HG03432 (cell line): ENCODE data around the gene CADPS.

ENCODE experiments used
- ATAC-seq: cut with Tn5 transposase; IDR thresholded peaks from one replicate; pipeline ENCODE4 v1.9.1; 2021; ENCODE audit warnings: mild to moderate bottlenecking, moderate library complexity; ENCODE audit not compliant: unreplicated experiment

The CADPS gene

GRCh38 chr3:62696011-62696410, 179.2 kb downstream of the CADPS start:
- ATAC-seq = no peak

- no peak for ATAC-seq
These were observed 186.4 kb downstream of the CADPS start for GRCh38 chr3:62688812-62689211.

- ATAC-seq = no peak
These were observed 187.2 kb downstream of the CADPS start for GRCh38 chr3:62688050-62688449.

DNA sequence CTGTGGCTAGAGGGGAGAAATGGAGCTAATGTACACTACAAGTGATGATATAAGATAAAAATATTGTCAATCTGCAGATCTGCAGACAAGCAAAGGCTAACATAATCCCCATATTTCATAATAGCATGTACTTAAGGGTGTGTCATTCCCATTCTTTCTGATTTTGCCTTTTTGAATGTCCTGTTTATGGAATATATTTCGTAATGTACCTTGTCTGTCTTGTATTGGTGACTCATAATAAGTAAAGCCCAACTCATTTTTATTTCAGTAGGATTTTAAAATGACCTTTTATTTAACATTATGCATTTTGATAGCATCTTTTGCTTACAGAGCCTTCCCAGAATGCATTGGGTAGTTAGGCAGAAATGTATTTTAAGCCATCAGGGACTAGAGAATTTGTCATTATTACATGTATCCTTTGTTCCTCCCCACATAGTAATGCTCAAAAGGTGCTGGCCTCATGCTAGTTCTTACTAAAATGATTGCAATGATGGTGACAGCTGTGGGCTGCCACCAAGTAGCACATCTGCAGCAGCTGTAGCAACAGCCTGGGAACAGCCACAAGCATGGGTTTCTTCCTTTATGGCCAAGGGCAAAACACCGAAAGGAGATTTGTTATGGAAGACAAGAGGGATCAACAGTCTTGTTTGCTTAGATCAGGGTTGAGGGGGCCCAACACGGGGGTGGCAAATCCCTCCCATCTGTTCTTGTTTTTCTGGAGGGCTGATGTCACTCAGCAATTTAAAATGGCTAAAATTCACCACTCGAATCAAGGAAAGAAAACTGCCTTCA, 188.5 kb downstream of the CADPS start:
- ATAC-seq = no peak

DNA sequence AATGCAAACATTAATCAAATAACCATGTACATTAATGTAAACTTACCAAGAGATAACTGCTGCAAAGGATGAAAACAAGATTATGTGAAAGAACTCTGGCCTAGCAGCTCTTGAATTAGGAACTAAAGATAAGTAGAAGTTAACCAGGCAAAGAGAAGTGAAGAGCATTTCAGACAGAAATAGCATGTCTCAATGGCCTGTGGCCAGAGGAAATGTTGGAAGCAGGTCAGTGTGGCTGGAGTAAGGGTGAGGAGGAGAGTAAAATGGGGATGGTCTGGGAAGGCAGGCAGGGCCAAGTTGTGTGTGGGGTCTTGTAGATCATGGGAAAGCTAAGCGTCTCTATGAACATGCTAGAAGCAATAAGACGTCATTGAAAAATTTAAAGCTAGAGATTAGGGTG, 192.4 kb downstream of the CADPS start:
- no peak for ATAC-seq

DNA sequence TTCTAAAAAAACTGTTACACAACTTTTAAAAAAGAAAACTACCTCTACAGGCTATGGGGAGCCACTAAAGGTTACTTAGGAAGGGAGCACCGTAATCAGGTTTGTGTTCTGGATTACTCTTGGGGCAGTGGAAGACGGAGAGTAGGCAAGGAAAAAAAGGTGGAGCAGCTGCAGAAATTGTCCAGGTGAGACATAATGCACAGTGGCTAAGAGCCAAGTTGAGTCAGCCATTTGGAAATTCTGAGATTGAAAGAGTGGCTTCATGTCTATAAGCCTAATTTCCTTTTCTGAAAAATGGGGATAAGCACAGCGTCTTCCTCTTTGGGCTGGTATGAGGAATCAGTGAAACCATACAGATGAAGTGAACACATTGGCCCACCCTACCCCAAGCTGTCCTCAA, 195.2 kb downstream of the CADPS start:
- ATAC-seq = no peak

DNA sequence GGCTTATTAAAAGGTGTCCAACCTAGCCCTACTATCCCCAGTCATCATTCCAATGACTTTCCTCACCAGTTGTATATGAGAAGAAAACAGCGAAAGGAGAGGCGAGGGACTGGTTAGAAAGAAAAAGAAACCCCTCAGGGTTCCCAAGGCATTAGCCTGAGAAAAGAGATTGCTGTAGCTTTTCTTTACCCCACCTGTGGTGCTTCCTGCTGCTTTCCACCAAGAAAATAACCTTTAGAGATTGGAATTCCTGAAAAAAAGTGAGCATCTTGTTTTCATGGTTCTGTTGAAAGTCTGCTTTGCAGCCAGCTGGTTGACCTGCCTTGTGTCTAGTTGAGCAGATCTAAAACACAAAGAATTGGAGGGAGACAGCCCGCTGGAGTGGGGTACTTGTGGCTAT, 196.4 kb downstream of the CADPS start:
- ATAC-seq = no peak

DNA sequence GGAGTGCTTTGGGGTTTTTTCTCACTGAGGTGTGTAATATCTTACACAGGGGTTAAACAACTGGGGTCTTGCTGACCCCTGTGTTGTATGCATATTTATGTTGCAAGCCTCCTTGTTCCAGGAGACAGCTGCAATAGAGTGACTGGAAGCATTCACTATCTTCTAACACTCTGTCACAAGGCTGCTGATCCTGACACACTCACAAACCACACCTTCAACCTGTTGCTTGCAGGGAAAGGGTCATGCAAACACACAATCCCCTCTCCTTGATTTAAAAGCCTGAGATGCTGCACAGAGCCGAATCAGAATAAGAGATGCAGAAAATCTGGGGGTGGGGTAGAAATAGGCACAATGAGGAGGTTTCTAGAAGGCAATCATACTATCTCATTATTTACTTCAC, 197.3 kb downstream of the CADPS start:
- ATAC-seq = no peak

DNA sequence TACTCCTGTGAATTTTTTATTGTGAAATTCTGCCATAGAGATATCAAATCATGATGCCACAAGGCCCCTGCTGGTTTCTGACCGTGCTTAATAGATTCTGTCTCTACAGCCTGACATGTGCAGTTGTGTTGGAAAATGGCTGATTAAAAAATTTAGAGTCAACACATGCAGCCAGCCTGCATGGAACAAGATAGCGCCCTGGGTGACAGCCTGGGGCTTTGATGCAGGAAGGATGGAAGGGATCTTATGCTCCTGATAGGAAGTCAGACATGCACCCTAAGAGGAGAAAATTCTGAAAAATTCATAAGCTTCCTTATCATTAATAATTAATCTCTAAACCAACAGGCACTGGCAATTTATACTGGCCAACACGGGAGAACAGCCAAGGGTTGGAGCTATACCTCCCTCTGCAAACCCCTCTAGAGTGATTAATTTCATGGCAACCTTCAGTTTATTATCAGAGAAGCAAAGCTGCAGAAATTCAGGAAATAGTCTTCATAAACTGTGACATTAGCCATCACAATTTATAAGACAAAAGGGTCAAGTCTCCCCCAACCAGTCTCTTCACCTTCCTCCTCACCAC, 198.4 kb downstream of the CADPS start:
- ATAC-seq = no peak

DNA sequence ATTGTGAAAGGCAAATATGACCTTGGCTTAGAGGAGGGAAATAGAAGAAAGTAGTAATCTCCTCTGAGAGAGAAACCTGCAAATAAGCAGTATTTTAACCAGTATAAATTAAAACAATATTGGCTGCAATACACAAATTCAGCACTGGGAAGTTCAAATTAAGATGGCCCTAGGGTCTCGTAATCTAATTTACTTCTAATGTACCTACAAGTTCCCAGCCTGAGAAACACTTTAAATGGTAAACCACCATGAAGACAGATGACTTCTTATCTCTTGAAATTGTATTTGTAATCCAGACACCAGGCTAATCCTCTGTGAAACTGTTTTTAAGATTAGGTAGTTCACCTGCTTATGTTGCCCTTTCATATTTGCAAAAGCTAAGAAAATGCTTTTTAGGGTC, 199.7 kb downstream of the CADPS start:
- ATAC-seq = no peak

DNA sequence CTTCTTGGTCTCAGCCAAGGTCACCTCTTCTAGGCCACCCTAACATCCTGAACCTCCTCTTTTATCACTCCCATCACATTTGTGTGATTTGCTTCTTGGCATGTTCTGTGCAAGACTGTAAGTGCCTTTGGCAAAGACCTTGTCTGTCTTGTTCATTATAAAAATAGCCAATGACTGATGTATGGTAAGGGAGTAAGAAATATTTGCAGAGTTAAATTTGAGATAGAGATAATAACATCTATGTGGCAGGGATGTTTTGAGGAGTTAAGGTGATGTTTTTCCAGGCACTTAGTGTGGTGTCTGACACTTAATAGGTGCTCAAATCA, 202.3 kb downstream of the CADPS start:
- no peak for ATAC-seq

DNA sequence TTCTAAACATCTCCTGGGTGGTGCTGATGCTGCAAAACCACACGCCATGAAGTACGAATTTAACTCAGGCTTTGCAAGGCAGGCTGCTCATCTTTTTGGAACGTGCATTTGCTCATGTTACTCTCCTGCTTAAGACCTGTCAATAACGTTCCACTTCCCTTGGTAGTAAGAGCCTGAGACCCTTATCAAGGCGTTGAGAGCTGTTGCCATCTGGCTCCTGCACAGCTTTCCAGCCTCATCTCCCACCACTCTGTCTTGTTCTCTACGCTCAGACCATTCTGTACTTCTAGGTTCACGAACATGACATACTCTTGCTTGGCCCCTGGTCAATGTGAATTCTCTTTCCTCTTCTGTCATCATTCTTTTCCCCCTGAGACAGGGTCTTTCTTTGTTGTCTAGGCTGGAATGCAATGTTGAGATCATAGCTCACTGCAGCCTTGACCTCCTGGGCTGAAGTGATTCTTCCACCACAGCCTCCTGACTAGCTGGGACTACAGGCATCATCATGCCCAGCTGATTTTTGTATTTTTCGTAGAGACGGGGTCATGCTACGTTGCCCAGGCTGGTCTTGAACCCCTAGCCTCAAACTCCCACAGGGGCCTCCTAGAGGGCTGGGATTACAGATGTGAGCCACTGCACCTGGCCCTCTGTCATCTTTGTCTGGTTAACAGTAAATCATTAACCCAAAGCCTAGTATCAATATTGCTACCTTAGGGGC, 202.8 kb downstream of the CADPS start:
- ATAC-seq = peak; percentile 79

DNA sequence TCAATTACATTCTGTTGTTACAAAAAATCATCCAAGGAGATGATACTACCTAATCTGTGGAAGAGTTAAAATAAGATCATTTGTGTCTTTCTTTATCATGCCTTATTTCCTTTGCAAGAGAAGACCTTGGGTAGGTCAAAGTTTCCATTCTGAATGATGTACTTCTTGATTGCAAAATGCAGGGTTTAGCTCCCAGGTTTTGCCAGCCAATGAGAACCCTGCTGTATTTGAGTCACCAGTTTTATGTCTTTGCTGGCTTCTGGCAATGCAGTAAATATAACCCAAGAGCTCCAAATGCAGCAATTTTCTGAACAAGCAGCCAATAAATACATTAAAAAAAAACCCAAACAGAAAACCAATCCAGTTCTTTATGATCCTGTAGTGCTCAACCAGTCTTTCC, 204.9 kb downstream of the CADPS start:
- no peak for ATAC-seq

GRCh38 chr3:62669161-62669560, 206.1 kb downstream of the CADPS start:
- no peak for ATAC-seq

DNA sequence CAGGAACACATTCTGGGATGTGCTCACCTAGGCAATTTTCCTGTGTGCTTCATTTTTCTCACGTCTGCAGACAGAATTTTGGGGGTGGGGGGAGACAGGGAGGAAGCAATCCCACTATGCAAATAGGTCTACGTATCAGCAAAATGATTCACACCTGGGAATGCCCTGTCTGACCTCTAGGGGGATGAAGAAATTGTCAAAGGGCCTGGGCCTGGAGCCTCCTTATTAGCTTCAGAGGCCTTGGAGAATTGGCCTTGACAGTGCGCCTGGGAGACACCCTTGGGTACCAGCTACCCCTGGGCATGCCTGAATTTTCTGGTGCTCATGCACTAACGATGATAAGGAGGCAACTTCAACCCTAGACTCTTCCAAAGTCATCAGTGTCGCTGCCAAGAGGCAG, 207.5 kb downstream of the CADPS start:
- ATAC-seq = no peak

DNA sequence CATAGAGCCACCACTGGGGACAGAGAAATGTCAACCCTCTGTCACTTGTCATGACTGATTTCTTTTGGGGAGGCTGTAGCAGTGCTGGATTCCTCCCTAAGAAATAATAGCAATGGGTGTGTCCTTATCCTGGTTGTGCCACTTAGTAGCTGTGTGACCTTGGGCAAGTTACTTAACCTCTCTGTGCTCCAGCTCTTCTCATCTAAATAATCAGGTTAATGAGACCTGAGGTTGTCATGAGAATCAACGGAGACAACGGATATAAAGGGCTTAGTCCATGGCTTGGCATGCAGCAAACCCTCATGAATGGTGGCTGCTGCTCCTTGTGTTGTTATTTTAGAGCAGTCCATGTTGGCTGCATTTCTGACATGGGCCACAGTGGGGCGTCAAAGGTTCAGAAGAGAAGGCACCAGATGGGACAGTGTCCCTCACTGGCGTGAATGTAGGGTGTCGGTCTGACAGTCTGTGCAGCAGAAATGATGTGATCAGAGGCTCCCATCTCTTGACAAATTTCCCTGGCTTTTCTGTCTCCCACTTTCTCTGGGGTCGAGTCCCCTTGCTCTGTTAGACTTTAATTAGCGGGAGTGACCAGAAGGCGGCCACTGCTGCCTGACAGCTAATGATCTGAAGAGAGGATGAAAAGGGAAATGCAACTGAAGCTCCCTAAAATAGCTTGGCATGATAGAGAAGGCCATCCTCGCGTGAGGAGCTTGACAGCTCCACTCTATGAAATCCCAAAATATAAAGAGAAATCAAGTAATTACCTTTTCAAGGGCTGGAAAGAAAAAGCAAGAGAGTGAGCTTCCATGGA, 209.4 kb downstream of the CADPS start:
- peak; percentile 87 for ATAC-seq

GRCh38 chr3:62662677-62663076, 212.5 kb downstream of the CADPS start:
- no peak for ATAC-seq

- ATAC-seq = no peak
These were observed 215.6 kb downstream of the CADPS start for GRCh38 chr3:62659660-62660059.

- no peak for ATAC-seq
These were observed 219.5 kb downstream of the CADPS start for GRCh38 chr3:62655691-62656063.

GRCh38 chr3:62655056-62655690, 220.0 kb downstream of the CADPS start:
- ATAC-seq = no peak

- no peak for ATAC-seq
These were observed 221.4 kb downstream of the CADPS start for GRCh38 chr3:62653796-62654195.
